ENCODE data around the gene CRADD. TPM values are rescaled to one million over a fixed set of nuclear protein-coding genes. Genes with fewer than 3 reads are reported as not detected.
"Not testable (repeated sequence)": the region's sequence is repeated elsewhere in the genome, so short reads cannot be mapped to it uniquely, and the experiment has no call there.

CRADD gene
- polyA plus RNA-seq, 1 donor: 19.3 TPM

DNA sequence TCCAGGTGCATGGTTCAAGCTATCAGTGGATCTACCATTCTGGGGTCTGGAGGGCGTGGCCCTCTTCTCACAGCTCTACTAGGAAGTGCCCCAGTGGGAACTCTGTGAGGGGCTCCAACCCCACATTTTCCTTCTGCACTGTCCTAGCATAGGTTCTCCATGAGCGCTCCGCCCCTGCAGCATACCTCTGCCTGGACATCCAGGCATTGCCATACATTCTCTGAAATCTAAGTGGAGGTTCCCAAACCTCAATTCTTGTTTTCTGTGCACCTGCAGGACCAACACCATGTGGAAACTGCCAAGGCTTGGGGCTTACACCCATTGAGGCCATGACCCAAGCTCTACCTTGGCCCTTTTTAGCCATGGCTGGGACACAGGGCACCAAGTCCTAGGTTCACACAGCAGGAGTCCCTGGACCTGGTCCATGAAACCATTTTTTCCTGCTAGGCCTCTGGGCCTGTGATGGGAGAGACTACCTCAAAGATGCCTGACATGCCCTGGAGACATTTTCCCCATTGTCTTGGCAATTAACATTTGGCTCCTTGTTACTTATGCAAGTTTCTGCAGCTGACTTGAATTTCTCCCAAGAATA, 76.8 kb downstream of the CRADD start:
- Histone ChIP-seq H3K27ac (ENCODE audit: low read length) (no peak overlapping the region), H3K36me3 (ENCODE audit: control insufficient read depth, insufficient read depth, low read length) (no peaks in the 10 kb centered on the region), H3K9me3 (ENCODE audit: control insufficient read depth, low read depth, low read length) (peaks cover 4% of the 10 kb centered on the region), H3K27me3 (ENCODE audit: control insufficient read depth, insufficient read depth, low read length) (no peaks in the 10 kb centered on the region), H3K4me1 (ENCODE audit: control insufficient read depth, insufficient read depth, low read length) (peaks cover 3% of the 10 kb centered on the region), H3K4me3 (ENCODE audit: low read length) (no peak overlapping the region)
- no CpG with 5 or more reads among the region's 3 CpGs for WGBS (ENCODE audit: insufficient coverage, low lambda C conversion rate)
- no peak for DNase-seq

DNA sequence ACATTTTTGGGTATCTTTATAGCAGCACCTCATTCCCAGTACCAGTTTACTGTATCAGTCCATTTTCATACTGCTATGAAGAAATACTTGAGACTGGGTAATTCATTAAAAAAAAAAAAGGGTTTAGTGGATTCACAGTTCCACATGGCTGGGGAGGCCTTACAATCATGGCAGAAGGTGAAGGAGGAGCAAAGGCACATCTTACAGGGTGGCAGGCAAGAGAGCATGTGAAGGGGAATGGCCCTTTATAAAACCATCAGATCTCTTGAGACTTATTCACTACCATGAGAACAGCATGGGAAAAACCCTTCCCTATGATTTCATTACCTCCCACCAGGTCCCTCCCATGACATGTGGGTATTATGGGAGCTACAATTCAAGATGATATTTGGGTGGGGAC, 77.7 kb downstream of the CRADD start:
- H3K9me3 ChIP-seq (ENCODE audit: control insufficient read depth, low read depth, low read length); DNase-seq; H3K27ac ChIP-seq (ENCODE audit: low read length); H3K27me3 ChIP-seq (ENCODE audit: control insufficient read depth, insufficient read depth, low read length); H3K4me3 ChIP-seq (ENCODE audit: low read length); H3K36me3 ChIP-seq (ENCODE audit: control insufficient read depth, insufficient read depth, low read length): not testable (repeated sequence)
- peaks cover 11% of the 10 kb centered on the region for H3K4me1 ChIP-seq (ENCODE audit: control insufficient read depth, insufficient read depth, low read length)

DNA sequence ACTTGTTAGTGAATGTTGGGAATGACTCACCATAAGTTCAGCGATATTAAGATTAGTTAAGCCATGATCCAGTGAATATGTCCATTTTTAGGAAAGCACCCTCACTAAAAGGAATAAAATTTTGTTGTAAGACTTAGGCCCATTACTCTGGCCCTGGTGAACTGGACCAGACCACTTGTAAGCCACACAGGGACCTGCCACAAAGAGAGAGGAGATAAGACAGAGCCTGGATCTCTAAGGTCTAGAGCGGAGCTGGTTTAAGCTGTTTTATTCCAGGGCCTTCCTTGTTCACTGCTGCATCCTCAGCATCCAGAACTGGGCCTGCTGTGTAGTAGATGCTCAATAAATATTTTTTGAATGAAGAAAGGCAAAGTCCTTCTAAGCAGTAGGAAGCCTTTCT, 79.1 kb downstream of the CRADD start:
- WGBS (ENCODE audit: insufficient coverage, low lambda C conversion rate): no CpG with 5 or more reads among the region's 2 CpGs
- Histone ChIP-seq H3K4me3 (ENCODE audit: low read length) (no peak overlapping the region), H3K36me3 (ENCODE audit: control insufficient read depth, insufficient read depth, low read length) (no peaks in the 10 kb centered on the region), H3K4me1 (ENCODE audit: control insufficient read depth, insufficient read depth, low read length) (peaks cover 12% of the 10 kb centered on the region), H3K27ac (ENCODE audit: low read length) (no peak overlapping the region), H3K9me3 (ENCODE audit: control insufficient read depth, low read depth, low read length) (peaks cover 4% of the 10 kb centered on the region), H3K27me3 (ENCODE audit: control insufficient read depth, insufficient read depth, low read length) (no peaks in the 10 kb centered on the region)
- DNase-seq: no peak

DNA sequence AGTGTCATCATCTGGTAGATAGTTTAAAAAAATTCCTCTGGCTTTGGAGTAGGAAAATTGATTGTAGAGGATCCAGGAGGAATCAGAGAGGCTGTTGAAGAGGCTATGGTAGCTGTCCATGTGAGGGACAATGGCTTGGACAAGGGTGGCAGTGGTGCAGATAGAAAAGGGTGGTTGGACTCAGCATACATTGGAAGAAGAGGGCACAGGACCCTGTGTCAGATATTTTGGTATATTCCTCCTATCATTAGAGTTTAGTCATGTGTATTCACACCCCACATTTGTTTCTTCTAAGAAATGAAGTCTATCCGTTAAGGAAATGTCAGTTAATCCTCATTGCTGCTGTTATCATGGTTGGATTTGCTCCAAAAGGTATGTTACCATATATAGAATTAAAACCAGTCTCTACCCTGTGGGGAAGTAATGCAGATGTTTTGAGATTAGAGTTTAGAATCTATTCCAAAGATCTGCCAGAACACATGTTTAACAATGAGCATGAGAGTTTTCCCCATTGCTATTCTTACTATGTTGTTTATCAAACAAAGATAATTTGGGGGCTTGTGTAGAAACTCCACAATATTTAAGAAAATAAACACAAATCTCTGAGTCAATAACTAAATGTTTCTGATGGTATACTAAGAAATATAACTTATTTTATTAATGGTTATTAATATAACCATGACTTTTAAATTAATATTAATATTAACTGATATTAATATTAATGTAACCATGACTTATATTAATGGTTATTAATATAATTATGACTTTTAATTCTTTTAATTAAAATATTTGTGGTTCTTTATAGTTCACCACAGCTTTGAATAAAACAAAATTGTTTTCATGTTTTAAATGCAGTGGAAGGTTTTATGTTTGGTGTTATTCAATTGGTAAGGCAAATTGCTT, 80.9 kb downstream of the CRADD start:
- WGBS (ENCODE audit: insufficient coverage, low lambda C conversion rate): no CpG with 5 or more reads among the region's 1 CpG
- DNase-seq: no peak
- H3K9me3 ChIP-seq (ENCODE audit: control insufficient read depth, low read depth, low read length): peaks cover 4% of the 10 kb centered on the region

DNA sequence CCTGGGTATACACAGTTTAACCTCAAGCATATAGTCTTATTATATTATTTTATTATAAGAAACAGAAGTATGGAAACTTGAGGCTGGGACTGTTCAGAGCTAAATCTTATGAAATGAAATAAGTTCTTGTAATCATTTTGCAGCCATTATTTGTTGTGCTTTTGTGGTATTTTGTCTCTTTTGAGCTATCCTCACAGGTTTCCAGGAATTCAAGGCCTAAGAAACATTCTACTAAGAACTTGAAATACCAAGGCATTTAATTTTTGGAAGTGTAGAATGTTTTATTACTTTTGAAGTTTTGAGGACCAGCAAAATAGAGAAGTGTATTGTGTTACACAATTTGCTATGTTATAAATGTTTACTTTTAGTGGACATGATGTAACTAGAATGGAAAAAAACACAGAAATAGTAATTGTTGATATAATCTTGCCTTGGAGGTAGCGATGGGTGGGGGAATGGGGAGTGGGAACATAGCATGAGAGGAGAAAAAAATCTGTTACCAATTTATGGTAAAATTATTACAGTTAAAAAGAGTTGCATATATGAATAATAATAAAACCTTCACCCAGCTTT, 81.7 kb downstream of the CRADD start:
- Histone ChIP-seq H3K27me3 (ENCODE audit: control insufficient read depth, insufficient read depth, low read length) (no peaks in the 10 kb centered on the region), H3K4me1 (ENCODE audit: control insufficient read depth, insufficient read depth, low read length) (peaks cover 12% of the 10 kb centered on the region), H3K27ac (ENCODE audit: low read length) (peak overlapping the region; percentile 49), H3K4me3 (ENCODE audit: low read length) (no peak overlapping the region), H3K36me3 (ENCODE audit: control insufficient read depth, insufficient read depth, low read length) (no peaks in the 10 kb centered on the region), H3K9me3 (ENCODE audit: control insufficient read depth, low read depth, low read length) (no peaks in the 10 kb centered on the region)
- DNase-seq: no peak
- 83% methylated on average over 1 of the region's 1 CpG for WGBS (ENCODE audit: insufficient coverage, low lambda C conversion rate)

More for the DNA sequence above, 80.9 kb downstream of the CRADD start:
- Histone ChIP-seq H3K27me3 (ENCODE audit: control insufficient read depth, insufficient read depth, low read length) (no peaks in the 10 kb centered on the region), H3K4me3 (ENCODE audit: low read length) (no peak overlapping the region), H3K4me1 (ENCODE audit: control insufficient read depth, insufficient read depth, low read length) (peaks cover 12% of the 10 kb centered on the region), H3K36me3 (ENCODE audit: control insufficient read depth, insufficient read depth, low read length) (no peaks in the 10 kb centered on the region), H3K27ac (ENCODE audit: low read length) (no peak overlapping the region)

DNA sequence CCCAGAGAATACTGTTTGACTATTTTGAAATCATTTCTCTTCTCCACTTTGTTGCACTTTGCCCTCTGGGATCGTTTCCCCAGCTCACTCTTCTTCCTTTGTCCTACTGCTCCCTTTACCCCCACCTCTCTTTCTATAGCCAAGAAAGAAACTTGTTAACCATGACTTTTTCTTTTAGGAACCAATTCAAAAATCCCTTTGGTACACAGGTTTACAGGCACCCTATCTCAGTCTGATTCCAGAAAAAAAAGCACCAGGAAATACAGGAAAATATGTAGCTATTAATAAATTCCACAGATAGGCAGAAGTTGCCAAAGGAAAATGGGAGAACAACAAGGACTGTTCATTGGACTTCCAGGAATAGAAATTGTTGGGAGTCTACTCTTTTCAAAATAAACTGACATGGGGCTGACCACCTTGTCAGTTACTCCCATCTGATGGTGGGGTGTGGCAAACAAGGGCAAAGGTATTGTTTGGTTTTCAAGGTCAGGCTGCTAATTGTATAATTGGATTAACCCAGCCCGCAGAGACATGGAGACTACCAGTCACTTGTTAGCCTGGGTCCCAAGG, 82.4 kb downstream of the CRADD start:
- DNase-seq: peak in 1 of 2 donors; percentile 68
- H3K27ac ChIP-seq (ENCODE audit: low read length): peak overlapping the region; percentile 49
- H3K9me3 ChIP-seq (ENCODE audit: control insufficient read depth, low read depth, low read length): no peaks in the 10 kb centered on the region

DNA sequence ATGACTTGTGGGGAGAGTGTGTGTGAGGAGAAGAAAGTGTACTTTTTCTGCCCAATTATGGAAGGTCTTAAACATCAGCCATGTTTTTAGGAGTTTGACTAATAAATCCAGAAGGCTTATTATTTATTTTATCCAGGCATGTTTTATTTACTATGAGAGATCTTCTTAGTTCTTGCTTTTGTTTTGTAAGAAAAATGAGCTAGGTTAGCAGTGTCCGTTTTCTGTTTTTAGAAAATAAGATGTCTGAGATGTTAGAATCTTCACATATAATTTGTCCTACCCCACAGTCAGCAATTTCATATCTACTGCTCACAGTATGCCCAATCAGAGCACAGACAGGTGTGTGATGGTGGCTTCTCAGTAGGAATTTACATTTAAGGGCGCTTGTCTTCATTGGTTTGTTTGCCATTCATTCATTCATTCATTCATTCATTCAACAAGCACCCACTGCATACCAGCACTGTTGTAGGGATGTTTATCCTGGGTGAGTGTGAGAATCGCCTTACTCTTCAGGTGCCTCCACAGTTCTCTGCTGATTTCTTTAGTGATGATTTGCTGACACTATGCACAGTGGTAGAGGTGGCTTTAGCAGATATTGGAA, 83.2 kb downstream of the CRADD start:
- H3K27me3 ChIP-seq (ENCODE audit: control insufficient read depth, insufficient read depth, low read length): no peaks in the 10 kb centered on the region
- WGBS (ENCODE audit: insufficient coverage, low lambda C conversion rate): 90% methylated on average over 2 of the region's 3 CpGs
- no peak overlapping the region for H3K4me3 ChIP-seq (ENCODE audit: low read length)
- no peaks in the 10 kb centered on the region for H3K9me3 ChIP-seq (ENCODE audit: control insufficient read depth, low read depth, low read length)
- DNase-seq: no peak
- H3K4me1 ChIP-seq (ENCODE audit: control insufficient read depth, insufficient read depth, low read length): peaks cover 12% of the 10 kb centered on the region
- no peaks in the 10 kb centered on the region for H3K36me3 ChIP-seq (ENCODE audit: control insufficient read depth, insufficient read depth, low read length)
- no peak overlapping the region for H3K27ac ChIP-seq (ENCODE audit: low read length)

More for the DNA sequence above, 82.4 kb downstream of the CRADD start:
- Histone ChIP-seq H3K4me1 (ENCODE audit: control insufficient read depth, insufficient read depth, low read length) (peaks cover 12% of the 10 kb centered on the region), H3K4me3 (ENCODE audit: low read length) (no peak overlapping the region), H3K27me3 (ENCODE audit: control insufficient read depth, insufficient read depth, low read length) (no peaks in the 10 kb centered on the region), H3K36me3 (ENCODE audit: control insufficient read depth, insufficient read depth, low read length) (no peaks in the 10 kb centered on the region)
- WGBS (ENCODE audit: insufficient coverage, low lambda C conversion rate): 20% methylated on average over 1 of the region's 2 CpGs

DNA sequence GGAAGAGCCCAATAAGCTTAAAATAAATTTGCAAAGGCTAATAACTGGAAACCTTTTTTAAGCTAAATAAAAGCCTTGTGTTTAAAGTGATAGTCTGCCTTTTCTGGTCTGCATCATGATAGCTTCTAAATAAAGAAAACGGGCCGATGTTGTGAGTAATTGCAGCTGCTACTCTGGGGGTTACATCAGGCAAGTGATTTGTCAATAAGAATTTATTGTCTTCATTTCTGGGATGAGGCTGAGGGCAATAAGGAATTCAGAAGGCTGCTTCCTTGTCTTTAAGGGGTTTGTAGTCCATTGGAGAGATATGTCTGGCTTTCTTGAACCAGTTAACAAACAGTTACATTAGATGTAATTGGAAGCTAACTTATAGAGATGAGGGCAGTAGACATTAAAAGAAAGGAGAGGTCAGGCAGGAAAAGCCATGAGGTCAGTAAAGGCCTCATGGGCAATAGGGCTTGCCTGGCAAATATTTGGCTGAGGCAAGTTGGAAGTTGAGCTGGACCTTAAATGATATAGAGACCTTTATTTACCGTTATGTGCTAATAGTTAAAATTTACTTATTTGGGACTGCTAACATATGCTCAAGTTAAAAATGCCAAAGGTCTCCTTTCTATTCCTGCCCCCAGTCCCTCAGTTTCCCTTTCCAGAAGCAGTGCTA, 85.0 kb downstream of the CRADD start:
- WGBS (ENCODE audit: insufficient coverage, low lambda C conversion rate): 100% methylated on average over 1 of the region's 3 CpGs
- Histone ChIP-seq H3K36me3 (ENCODE audit: control insufficient read depth, insufficient read depth, low read length) (no peaks in the 10 kb centered on the region), H3K27ac (ENCODE audit: low read length) (no peak overlapping the region), H3K9me3 (ENCODE audit: control insufficient read depth, low read depth, low read length) (no peaks in the 10 kb centered on the region), H3K27me3 (ENCODE audit: control insufficient read depth, insufficient read depth, low read length) (no peaks in the 10 kb centered on the region), H3K4me1 (ENCODE audit: control insufficient read depth, insufficient read depth, low read length) (peaks cover 12% of the 10 kb centered on the region), H3K4me3 (ENCODE audit: low read length) (no peak overlapping the region)
- DNase-seq: no peak

DNA sequence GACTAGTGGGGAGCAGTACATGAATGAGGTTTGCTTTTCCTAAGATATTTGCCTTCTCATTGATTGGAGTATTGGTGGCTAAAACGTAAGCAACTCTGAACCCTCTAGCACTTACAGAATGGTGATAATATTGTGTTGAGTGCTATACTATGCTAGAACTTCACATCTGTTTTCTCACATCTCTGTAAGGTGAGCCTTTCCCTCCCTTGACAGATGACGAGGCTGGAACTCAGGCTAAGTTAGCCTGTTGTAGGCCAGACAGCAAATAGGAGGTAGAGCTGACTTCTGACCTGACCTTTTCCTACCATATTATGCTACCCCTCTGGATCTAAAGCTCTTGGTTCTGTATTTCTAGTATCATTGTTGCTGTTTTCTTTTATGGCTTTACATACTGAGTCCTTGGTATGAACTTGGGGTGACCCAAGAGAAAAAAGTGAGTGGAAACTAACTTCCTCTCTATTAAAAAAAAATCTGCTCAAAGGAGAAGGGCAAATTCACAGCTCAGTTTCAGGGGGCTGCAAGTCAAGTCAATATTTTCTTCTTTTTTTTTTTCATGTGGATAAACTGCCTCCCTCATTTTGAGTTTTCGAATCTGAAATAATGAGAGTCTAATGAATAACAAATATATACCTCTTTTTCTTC, 85.9 kb downstream of the CRADD start:
- WGBS (ENCODE audit: insufficient coverage, low lambda C conversion rate): 100% methylated on average over 2 of the region's 3 CpGs
- Histone ChIP-seq H3K4me3 (ENCODE audit: low read length) (no peak overlapping the region), H3K27ac (ENCODE audit: low read length) (no peak overlapping the region), H3K36me3 (ENCODE audit: control insufficient read depth, insufficient read depth, low read length) (no peaks in the 10 kb centered on the region), H3K4me1 (ENCODE audit: control insufficient read depth, insufficient read depth, low read length) (peaks cover 12% of the 10 kb centered on the region), H3K9me3 (ENCODE audit: control insufficient read depth, low read depth, low read length) (no peaks in the 10 kb centered on the region), H3K27me3 (ENCODE audit: control insufficient read depth, insufficient read depth, low read length) (no peaks in the 10 kb centered on the region)
- DNase-seq: no peak
